ENCODE measurements around the gene PTGER2. TPM values are rescaled to one million over a fixed set of nuclear protein-coding genes. Genes with fewer than 3 reads are reported as not detected.

The PTGER2 gene
- polyA plus RNA-seq, 1 donor (not counting 4 experiments of a cell fraction or from before 2014, with no cell fraction given), result 0.28 TPM

- no peak for FAIRE-seq
- peaks cover 28% of the 10 kb centered on the region for H3K4me1 ChIP-seq (ENCODE audit: control insufficient read depth, extremely low read depth, insufficient read depth, low read length)
- H3K9me1 ChIP-seq (ENCODE audit: control insufficient read depth, extremely low read depth, insufficient read depth, low read length), result no peaks in the 10 kb centered on the region
- H3K4me2 ChIP-seq (ENCODE audit: control insufficient read depth, extremely low read depth, insufficient read depth, low read depth, low read length), result no peak overlapping the region
- H3K9me3 ChIP-seq (ENCODE audit: control insufficient read depth, low read depth, low read length), result no peaks in the 10 kb centered on the region
- dilution Hi-C loops (cut with MboI; ENCODE audit: extremely low pct_ligation_motif_present, low sequenced_read_pairs), result no loop called here
- H3K27ac ChIP-seq (ENCODE audit: control insufficient read depth, insufficient read depth, low read length), result no peak overlapping the region
- no peak overlapping the region for H3K4me3 ChIP-seq (ENCODE audit: control insufficient read depth in 2 of 3, extremely low read depth in 1 of 3, insufficient read depth in 2 of 3, low read depth in 1 of 3, low read length in 3 of 3)
- H2AFZ ChIP-seq (ENCODE audit: control insufficient read depth, low read length), result no peak overlapping the region
- H3K9ac ChIP-seq (ENCODE audit: control insufficient read depth, extremely low read depth, insufficient read depth, low read length), result no peak overlapping the region
- TF ChIP-seq CTCF (optimal IDR thresholded peaks at IDR 0.05 in 1 of 3, IDR thresholded peaks at IDR 0.05 in 1 of 3, conservative IDR thresholded peaks at IDR 0.05 in 1 of 3; ENCODE audit: extremely low read depth in 1 of 3, insufficient read depth in 2 of 3, low read length in 3 of 3), result no peak
- TF ChIP-seq EZH2 (IDR thresholded peaks at IDR 0.05; ENCODE audit: low read length), result no peak
- H3K36me3 ChIP-seq (ENCODE audit: control insufficient read depth in 2 of 2, extremely low read depth in 1 of 2, insufficient read depth in 2 of 2, low read length in 2 of 2), result no peaks in the 10 kb centered on the region
- no peaks in the 10 kb centered on the region for H3K79me2 ChIP-seq (ENCODE audit: control insufficient read depth, insufficient read depth, low read length)
- no peaks in the 10 kb centered on the region for H4K20me1 ChIP-seq (ENCODE audit: control insufficient read depth, extremely low read depth, insufficient read depth, low read length)
- no peak for DNase-seq (ENCODE audit: low read depth, low spot score)
- H3K27me3 ChIP-seq (ENCODE audit: control insufficient read depth, extremely low read depth, insufficient read depth, low read length), result no peaks in the 10 kb centered on the region
Observed at GRCh38 chr14:52356025-52356424, 41.9 kb downstream of the PTGER2 start.

GRCh38 chr14:52360831-52361230, 46.7 kb downstream of the PTGER2 start:
- no peak overlapping the region for H3K4me2 ChIP-seq (ENCODE audit: control insufficient read depth, extremely low read depth, insufficient read depth, low read depth, low read length)
- no peaks in the 10 kb centered on the region for H3K27me3 ChIP-seq (ENCODE audit: control insufficient read depth, extremely low read depth, insufficient read depth, low read length)
- FAIRE-seq, result peak; percentile 52
- no peaks in the 10 kb centered on the region for H3K9me3 ChIP-seq (ENCODE audit: control insufficient read depth, low read depth, low read length)
- H3K9ac ChIP-seq (ENCODE audit: control insufficient read depth, extremely low read depth, insufficient read depth, low read length), result no peak overlapping the region
- H3K79me2 ChIP-seq (ENCODE audit: control insufficient read depth, insufficient read depth, low read length), result no peaks in the 10 kb centered on the region
- H2AFZ ChIP-seq (ENCODE audit: control insufficient read depth, low read length), result peak overlapping the region; percentile 45
- H4K20me1 ChIP-seq (ENCODE audit: control insufficient read depth, extremely low read depth, insufficient read depth, low read length), result no peaks in the 10 kb centered on the region
- no peak overlapping the region for H3K27ac ChIP-seq (ENCODE audit: control insufficient read depth, insufficient read depth, low read length)
- no peaks in the 10 kb centered on the region for H3K36me3 ChIP-seq (ENCODE audit: control insufficient read depth in 2 of 2, extremely low read depth in 1 of 2, insufficient read depth in 2 of 2, low read length in 2 of 2)
- TF ChIP-seq CTCF (optimal IDR thresholded peaks at IDR 0.05 in 1 of 3, IDR thresholded peaks at IDR 0.05 in 1 of 3, conservative IDR thresholded peaks at IDR 0.05 in 1 of 3; ENCODE audit: extremely low read depth in 1 of 3, insufficient read depth in 2 of 3, low read length in 3 of 3) (no peak), EZH2 (IDR thresholded peaks at IDR 0.05; ENCODE audit: low read length) (no peak)
- DNase-seq (ENCODE audit: low read depth, low spot score), result no peak
- dilution Hi-C loops (cut with MboI; ENCODE audit: extremely low pct_ligation_motif_present, low sequenced_read_pairs), result no loop called here
- no peak overlapping the region for H3K4me3 ChIP-seq (ENCODE audit: control insufficient read depth in 2 of 3, extremely low read depth in 1 of 3, insufficient read depth in 2 of 3, low read depth in 1 of 3, low read length in 3 of 3)
- no peaks in the 10 kb centered on the region for H3K9me1 ChIP-seq (ENCODE audit: control insufficient read depth, extremely low read depth, insufficient read depth, low read length)
- H3K4me1 ChIP-seq (ENCODE audit: control insufficient read depth, extremely low read depth, insufficient read depth, low read length), result peaks cover 2% of the 10 kb centered on the region

All from keratinocyte (primary cell).